Lower leg skin (tissue), 4 donors: ENCODE results near the gene GSTA1. TPM values are rescaled to one million over a fixed set of nuclear protein-coding genes. Genes with fewer than 3 reads are reported as not detected.
"Not testable (repeated sequence)": the region's sequence is repeated elsewhere in the genome, so short reads cannot be mapped to it uniquely, and the experiment has no call there.

ENCODE experiments used
- DNase-seq, 2 donors: peaks; one replicate each; pipeline ENCODE4 v3.0.0-alpha.2; 2019; ENCODE audit warnings: low spot score in 2 of 2
- H3K4me3 ChIP-seq: fragments of 200-600 bp; sonication (generic); 2 replicates; pipeline ENCODE4 v1.5.1; 2017; ENCODE audit warnings: mild to moderate bottlenecking, low read depth; ENCODE audit not compliant: poor library complexity, severe bottlenecking
- CTCF ChIP-seq, 3 donors: fragments of 450-650 bp; IDR thresholded peaks; one replicate each; pipeline ENCODE4 v1.5.1; 2016; ENCODE audit warnings: antibody characterized with exemption in 3 of 3, mild to moderate bottlenecking in 3 of 3, moderate library complexity in 2 of 3
- POLR2A ChIP-seq, 2 donors: fragments of 450-650 bp; IDR thresholded peaks; one replicate each; pipeline ENCODE4 v1.6.1; 2016 to 2017; ENCODE audit warnings: antibody characterized with exemption in 2 of 2, mild to moderate bottlenecking in 1 of 2, moderate library complexity in 1 of 2
- WGBS, 2 donors: methylation state at CpG; one replicate each; pipeline ENCODE4 v1.1.5; 2018; 5-methylcytosine and 5-hydroxymethylcytosine counted together
- intact Hi-C: fragments of 100-400 bp; cut with DNase I; formaldehyde crosslinking; loops from one replicate; pipeline ENCODE4 v1.15.0; 2023; ENCODE audit warnings: low total_unique reads
- total RNA-seq, 4 donors: library from RNA; depleted of rRNA; stranded (reverse); fragments of >200 nt; gene quantifications; one replicate each; pipeline ENCODE4 v1.1.0, GENCODE V29; 2016

Gene GSTA1
- total RNA-seq, 4 donors from 2014 or later, result 1.4 to 2.8 TPM; not detected in 2

- WGBS, 2 donors, result 63 to 66% methylated on average over 19 to 20 of the region's 20 CpGs
- intact Hi-C loops, result no loop called here
- no peak overlapping the region for H3K4me3 ChIP-seq
- TF ChIP-seq CTCF (IDR thresholded peaks at IDR 0.05) (no peak), POLR2A (IDR thresholded peaks at IDR 0.05) (no peak)
- peak in 1 of 2 donors; percentile 16 for DNase-seq
Measured at GRCh38 chr6:52839124-52840055, 35.8 kb upstream of the GSTA1 start.

DNA sequence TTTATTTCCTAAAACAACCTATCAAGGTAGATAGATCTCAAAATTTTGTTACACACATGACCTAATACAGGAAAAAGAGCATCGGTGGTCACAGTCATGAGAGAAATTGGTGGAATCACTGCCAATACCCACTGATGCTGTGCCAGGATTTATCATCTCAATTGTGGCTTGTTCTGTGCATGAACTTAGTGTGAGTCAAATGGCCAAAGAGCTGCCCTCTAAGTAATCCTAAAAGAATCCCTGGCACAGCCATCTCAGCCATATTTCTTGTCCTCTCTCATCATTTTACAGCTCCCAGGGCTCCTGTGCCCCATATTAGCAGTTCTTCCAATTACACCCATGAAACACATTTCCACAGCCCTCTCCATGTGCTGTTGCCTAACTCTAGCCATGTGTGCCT lies 30.9 kb upstream of the GSTA1 start:
- 77 to 79% methylated on average over 1 of the region's 1 CpG for WGBS, 2 donors
- intact Hi-C loops, result no loop called here
- no peak overlapping the region for H3K4me3 ChIP-seq
- DNase-seq, result no peak
- TF ChIP-seq POLR2A (IDR thresholded peaks at IDR 0.05) (no peak), CTCF (IDR thresholded peaks at IDR 0.05) (no peak)

DNA sequence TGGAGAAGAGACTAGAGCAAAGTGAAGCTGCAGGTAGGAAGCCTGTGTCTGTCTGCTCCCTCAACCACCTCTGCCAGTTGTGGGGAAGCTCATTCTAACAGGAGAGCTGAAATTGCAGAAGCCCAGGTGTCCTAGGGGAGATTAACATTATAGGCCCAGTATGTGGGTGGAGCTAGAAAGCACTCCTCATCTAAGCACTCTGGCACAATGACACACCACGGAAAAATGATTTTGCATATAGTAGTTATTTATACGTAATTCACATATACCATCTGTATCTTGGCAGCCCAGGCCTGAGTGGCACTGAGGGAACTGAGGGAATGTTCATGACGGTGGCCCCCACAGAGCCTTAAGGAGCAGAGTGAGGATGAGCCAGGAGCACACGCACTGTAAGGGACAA lies 27.3 kb upstream of the GSTA1 start:
- WGBS, 2 donors, result 80 to 84% methylated on average over 4 of the region's 4 CpGs
- DNase-seq, H3K4me3 ChIP-seq, intact Hi-C loops: not testable (repeated sequence)

GRCh38 chr6:52829046-52829817 lies 25.6 kb upstream of the GSTA1 start:
- no peak for DNase-seq
- WGBS, 2 donors, result 85 to 90% methylated on average over 22 to 37 of the region's 37 CpGs

DNA sequence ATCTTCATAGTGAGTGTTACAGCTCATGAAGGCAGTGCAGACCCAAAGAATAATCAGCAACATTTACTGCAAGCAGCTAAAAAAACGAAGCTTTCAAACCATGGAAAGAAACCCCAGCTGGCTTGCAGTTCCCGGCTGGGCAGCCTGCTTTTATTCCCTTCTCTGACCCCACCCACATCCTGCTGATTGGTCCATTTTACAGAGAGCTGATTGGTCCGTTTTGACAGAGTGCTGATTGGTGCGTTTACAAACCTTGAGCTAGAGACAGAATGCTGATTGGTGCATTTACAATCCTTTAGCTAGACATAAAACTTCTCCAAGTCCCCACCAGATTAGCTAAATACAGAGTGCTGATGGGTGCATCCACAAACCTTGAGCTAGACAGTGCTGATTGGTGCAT lies 25.0 kb upstream of the GSTA1 start:
- H3K4me3 ChIP-seq, DNase-seq, intact Hi-C loops: not testable (repeated sequence)
- 81 to 82% methylated on average over 4 of the region's 4 CpGs for WGBS, 2 donors

More at GRCh38 chr6:52829046-52829817, 25.6 kb upstream of the GSTA1 start:
- H3K4me3 ChIP-seq, result no peak overlapping the region
- TF ChIP-seq POLR2A (IDR thresholded peaks at IDR 0.05) (no peak), CTCF (IDR thresholded peaks at IDR 0.05) (no peak)
- intact Hi-C loops, result no loop called here

- 91 to 95% methylated on average over 1 of the region's 1 CpG for WGBS, 2 donors
- intact Hi-C loops, result not testable (repeated sequence)
Measured at GRCh38 chr6:52827073-52827783, 23.6 kb upstream of the GSTA1 start.

DNA sequence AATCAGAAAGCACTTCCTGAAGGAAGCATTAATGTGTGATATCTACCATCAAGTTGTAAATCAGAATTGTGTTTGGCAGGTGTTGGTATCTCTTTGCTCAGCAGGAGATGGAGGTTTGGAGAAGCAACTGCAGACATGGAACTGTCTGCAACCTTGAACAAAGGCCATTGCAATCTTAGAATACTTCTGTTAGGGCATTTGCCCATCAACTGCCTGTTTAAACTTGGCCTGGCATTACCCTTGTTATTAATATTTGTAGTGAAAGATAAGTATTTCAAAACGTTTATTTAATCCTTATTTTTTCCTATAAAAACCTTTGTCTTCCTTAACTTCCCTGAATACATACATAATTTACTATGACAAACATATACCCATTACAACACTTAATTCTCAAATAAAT lies 22.9 kb upstream of the GSTA1 start:
- no peak overlapping the region for H3K4me3 ChIP-seq
- WGBS, 2 donors, result 29% methylated on average over 1 of the region's 1 CpG
- no peak for TF ChIP-seq POLR2A (IDR thresholded peaks at IDR 0.05)
- TF ChIP-seq CTCF (IDR thresholded peaks at IDR 0.05), result no peak
- no peak for DNase-seq
- intact Hi-C loops, result no loop called here

More at GRCh38 chr6:52827073-52827783, 23.6 kb upstream of the GSTA1 start:
- DNase-seq, H3K4me3 ChIP-seq: not testable (repeated sequence)

- intact Hi-C loops, DNase-seq, H3K4me3 ChIP-seq: not testable (repeated sequence)
- 71 to 73% methylated on average over 4 of the region's 4 CpGs for WGBS, 2 donors
Measured at GRCh38 chr6:52825900-52826459, 22.4 kb upstream of the GSTA1 start.

DNA sequence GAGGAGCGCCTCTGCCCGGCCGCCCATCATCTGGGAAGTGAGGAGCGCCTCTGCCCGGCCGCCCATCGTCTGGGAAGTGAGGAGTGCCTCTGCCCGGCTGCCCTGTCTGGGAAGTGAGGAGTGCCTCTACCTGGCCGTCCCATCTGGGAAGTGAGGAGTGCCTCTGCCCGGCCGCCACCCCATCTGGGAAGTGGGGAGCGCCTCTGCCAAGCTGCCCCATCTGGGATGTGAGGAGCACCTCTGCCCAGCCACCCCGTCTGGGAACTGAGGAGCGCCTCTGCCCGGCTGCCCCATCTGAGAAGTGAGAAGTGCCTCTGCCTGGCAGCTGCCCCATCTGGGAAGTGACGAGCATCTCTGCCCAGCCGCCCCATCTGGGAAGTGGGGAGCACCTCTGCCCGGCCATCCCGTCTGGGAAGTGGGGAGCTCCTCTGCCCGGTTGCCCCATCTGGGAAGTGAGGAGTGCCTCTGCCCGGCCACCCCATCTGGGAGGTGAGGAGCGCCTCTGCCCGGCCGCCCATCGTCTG lies 21.7 kb upstream of the GSTA1 start:
- intact Hi-C loops, DNase-seq, H3K4me3 ChIP-seq: not testable (repeated sequence)
- WGBS, 2 donors, result 94 to 99% methylated on average over 14 to 21 of the region's 25 CpGs
